ENCODE data around the gene PMPCA. TPM values are rescaled to one million over a fixed set of nuclear protein-coding genes. Genes with fewer than 3 reads are reported as not detected.

Gene PMPCA
- total RNA-seq, 1 experiment from 2014 or later, result 94.5 TPM

- Mint-ChIP-seq H3K27ac (peak overlapping the region in 1 of 3 experiments; percentile 70; a peak in 1 of 7 replicates), H3K4me3 (no peak overlapping the region), H3K27me3 (ENCODE audit: low read depth) (no peaks in the 10 kb centered on the region), H3K36me3 (ENCODE audit: insufficient read depth in 1 of 3, low read depth in 3 of 3) (peaks cover 53 to 88% (median 84%) of the 10 kb centered on the region in 3 experiments; a peak in 6 of 7 replicates), H3K4me1 (no peaks in the 10 kb centered on the region), H3K9me3 (no peaks in the 10 kb centered on the region)
- TF ChIP-seq CTCF (conservative IDR thresholded peaks at IDR 0.05), result no peak
- H3K9me3 ChIP-seq (ENCODE audit: control insufficient read depth, low read depth, low read length), result no peaks in the 10 kb centered on the region
- H2BK120ac ChIP-seq (ENCODE audit: low read depth, low read length, poor library complexity, severe bottlenecking), result no peak overlapping the region
- no peak overlapping the region for H2AK5ac ChIP-seq (ENCODE audit: insufficient read length, low read length)
- peaks cover 4% of the 10 kb centered on the region for H3K79me1 ChIP-seq (ENCODE audit: insufficient read depth, low read depth, low read length, poor library complexity, severe bottlenecking)
- H4K20me1 ChIP-seq (ENCODE audit: control insufficient read depth, insufficient read depth, insufficient read length), result no peaks in the 10 kb centered on the region
- no peaks in the 10 kb centered on the region for H3K23me2 ChIP-seq (ENCODE audit: insufficient read length, low read depth, low read length, poor library complexity, severe bottlenecking)
- H3K27ac ChIP-seq (ENCODE audit: insufficient read length, low read depth, low read length), result no peak overlapping the region
- H3K18ac ChIP-seq (ENCODE audit: insufficient read length, low read depth, low read length), result no peak overlapping the region
- no peak overlapping the region for H3K4me2 ChIP-seq (ENCODE audit: insufficient read depth, insufficient read length, low read length)
- no peak overlapping the region for H2BK12ac ChIP-seq (ENCODE audit: insufficient read length, low read depth, low read length)
- peaks cover 8% of the 10 kb centered on the region; the same call in 1 of the 2 replicates for H3K79me2 ChIP-seq (ENCODE audit: insufficient read depth, low read length)
- no peak overlapping the region for H3T11ph ChIP-seq (ENCODE audit: low read length)
- no peak overlapping the region for H3K4ac ChIP-seq (ENCODE audit: low read depth, low read length)
- DNase-seq, result no peak
- no peak overlapping the region for H2BK20ac ChIP-seq (ENCODE audit: low read depth, low read length, poor library complexity, severe bottlenecking)
- H3K9ac ChIP-seq (ENCODE audit: extremely low read depth, insufficient read length, low read length), result no peak overlapping the region
- no peaks in the 10 kb centered on the region for H3K27me3 ChIP-seq (ENCODE audit: insufficient read depth, low read length)
- no peak overlapping the region for H3K23ac ChIP-seq (ENCODE audit: insufficient read length, low read depth, low read length)
- H2BK15ac ChIP-seq (ENCODE audit: low read depth, low read length), result no peak overlapping the region
- no CpG with 5 or more reads among the region's 27 CpGs for WGBS (ENCODE audit: extremely low coverage, insufficient read length, low lambda C conversion rate)
- H4K5ac ChIP-seq (ENCODE audit: insufficient read length, low read depth, low read length), result no peak overlapping the region
- H2BK5ac ChIP-seq (ENCODE audit: insufficient read length, low read length), result no peak overlapping the region
- no peaks in the 10 kb centered on the region for H3K4me1 ChIP-seq (ENCODE audit: insufficient read depth, low read length)
- H3K14ac ChIP-seq (ENCODE audit: insufficient read depth, low read length), result no peak overlapping the region
- no peak overlapping the region for H4K91ac ChIP-seq (ENCODE audit: insufficient read length, low read depth, low read length)
- no peak overlapping the region for H2AFZ ChIP-seq (ENCODE audit: low read length)
- no peak overlapping the region for H3K56ac ChIP-seq (ENCODE audit: insufficient read length, low read depth, low read length)
- no peak overlapping the region for H4K8ac ChIP-seq (replicated peaks; ENCODE audit: insufficient read length, low read depth, low read length)
These were observed 55.2 kb downstream of the PMPCA start for GRCh38 chr9:136465500-136466154.
